HUES6 (cell line): ENCODE data around the gene FKBP1A.

ENCODE experiments used
- H3K27ac ChIP-seq: 2 replicates; pipeline ENCODE4 v1.7.0; 2013; ENCODE audit warnings: low read depth, mild to moderate bottlenecking, low read length, inconsistent platforms
- H3K27me3 ChIP-seq: 2 replicates; pipeline ENCODE4 v1.6.1; 2013; ENCODE audit warnings: low read length; ENCODE audit not compliant: control insufficient read depth, insufficient read depth
- H3K36me3 ChIP-seq: 2 replicates; pipeline ENCODE4 v1.6.1; 2013; ENCODE audit warnings: low read length; ENCODE audit not compliant: control insufficient read depth, insufficient read depth
- H3K4me1 ChIP-seq: 2 replicates; pipeline ENCODE4 v1.6.1; 2013; ENCODE audit warnings: low read length; ENCODE audit not compliant: control insufficient read depth, insufficient read depth
- H3K4me3 ChIP-seq: 2 replicates; pipeline ENCODE4 v1.5.1; 2013; ENCODE audit warnings: low read depth, low read length
- H3K9ac ChIP-seq: one replicate; pipeline ENCODE4 v1.6.1; 2013; ENCODE audit warnings: mild to moderate bottlenecking, low read length
- H3K9me3 ChIP-seq: 2 replicates; pipeline ENCODE4 v1.6.1; 2013; ENCODE audit warnings: low read depth, low read length; ENCODE audit not compliant: control insufficient read depth, insufficient read depth

Gene FKBP1A

DNA sequence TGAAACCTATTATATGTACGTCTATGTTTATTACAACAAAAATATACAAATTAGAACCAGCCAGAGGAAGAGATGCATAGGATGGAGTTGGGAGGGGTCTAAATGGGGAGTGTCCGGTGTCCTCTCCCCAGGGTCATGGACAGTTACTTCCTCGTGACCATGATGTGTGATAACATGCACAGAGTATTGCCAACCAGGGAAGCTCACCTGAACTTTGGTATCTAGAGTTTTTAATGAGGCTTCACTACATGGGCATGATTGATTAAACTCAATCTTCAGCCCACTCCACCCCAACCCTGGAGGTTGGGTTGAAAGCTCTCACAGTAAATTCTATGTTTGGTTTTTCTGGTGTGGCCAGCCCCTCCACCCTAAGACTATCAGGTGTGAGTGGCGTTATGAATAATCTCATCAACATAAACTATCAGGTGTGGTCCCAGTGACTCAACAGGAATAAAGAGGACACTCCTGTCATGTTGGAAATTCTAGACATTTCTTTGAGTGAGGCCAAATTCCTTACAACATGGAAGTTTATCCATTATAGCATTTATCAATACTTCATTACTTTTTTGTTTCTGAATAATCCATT lies 36.4 kb upstream of the FKBP1A start:
- Histone ChIP-seq H3K4me3 (no peak overlapping the region), H3K4me1 (peaks cover 22% of the 10 kb centered on the region), H3K27me3 (no peaks in the 10 kb centered on the region), H3K9me3 (peaks cover 21% of the 10 kb centered on the region), H3K9ac (no peak overlapping the region), H3K27ac (no peak overlapping the region), H3K36me3 (no peaks in the 10 kb centered on the region)

DNA sequence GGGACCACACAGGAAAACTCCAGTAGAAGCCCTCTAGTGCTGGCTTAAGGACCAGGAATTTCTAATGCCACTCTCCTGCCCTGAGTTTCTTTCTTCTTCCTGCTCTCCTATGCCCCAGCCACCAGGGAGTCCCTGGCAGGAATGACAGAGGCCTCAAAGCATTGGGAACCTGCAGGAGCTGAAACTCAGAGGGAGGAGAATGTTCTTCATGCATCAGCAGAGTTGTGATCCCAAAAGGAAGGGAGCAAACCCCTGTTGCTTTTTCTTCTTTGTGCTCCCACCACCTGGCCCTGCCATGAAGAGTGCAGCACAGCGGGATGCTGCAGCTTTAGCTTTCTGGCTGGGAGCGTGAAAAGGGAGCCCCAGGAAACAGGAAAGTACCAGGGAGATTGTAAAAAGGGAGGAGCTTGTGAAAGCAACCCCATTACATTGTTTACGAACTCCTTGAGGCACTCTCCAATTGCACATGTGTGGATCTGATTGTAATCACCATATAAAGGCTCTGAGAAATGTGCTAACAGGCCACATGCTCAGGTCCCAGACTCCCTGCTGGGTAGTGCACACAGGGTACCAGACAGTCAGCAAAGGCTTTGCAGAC lies 34.7 kb upstream of the FKBP1A start:
- H3K4me3 ChIP-seq, result no peak overlapping the region
- peaks cover 22% of the 10 kb centered on the region for H3K4me1 ChIP-seq
- H3K9me3 ChIP-seq, result peaks cover 11% of the 10 kb centered on the region; the same call in 1 of the 2 replicates
- H3K9ac ChIP-seq, result peak overlapping the region; percentile 3
- H3K27me3 ChIP-seq, result no peaks in the 10 kb centered on the region
- no peaks in the 10 kb centered on the region for H3K36me3 ChIP-seq
- H3K27ac ChIP-seq, result peak overlapping the region; percentile 66

DNA sequence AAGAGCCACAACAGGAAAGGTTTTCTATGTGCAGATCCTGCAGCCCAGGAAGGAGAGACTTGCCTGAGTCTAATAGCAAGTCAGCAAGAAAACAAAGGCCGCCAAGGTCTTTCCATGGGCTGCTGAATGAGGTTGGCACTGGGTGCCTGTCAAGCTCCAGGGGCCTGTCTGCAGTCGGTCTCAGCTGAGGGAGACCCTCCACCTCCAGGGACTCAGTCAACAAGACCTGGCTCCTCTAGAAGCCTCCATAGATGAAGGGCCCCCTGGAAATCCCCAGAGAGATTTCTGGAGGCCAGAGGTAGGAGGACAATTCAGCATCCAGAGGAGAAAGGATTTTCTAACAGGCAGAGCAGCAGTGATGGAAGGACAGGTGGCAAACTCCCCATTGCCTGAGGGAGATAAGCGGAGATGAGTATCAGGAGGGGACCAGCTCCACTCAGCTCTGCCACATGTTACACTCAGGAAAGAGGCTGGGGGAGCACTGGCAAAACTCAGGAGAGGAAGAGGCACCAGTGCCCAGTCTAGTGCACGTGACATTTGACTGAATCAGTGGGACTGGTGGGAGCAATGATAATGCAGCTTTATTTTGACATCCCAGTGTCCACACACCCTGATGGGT lies 33.5 kb upstream of the FKBP1A start:
- Histone ChIP-seq H3K4me1 (peaks cover 22% of the 10 kb centered on the region), H3K9me3 (no peaks in the 10 kb centered on the region), H3K9ac (no peak overlapping the region), H3K27ac (no peak overlapping the region), H3K27me3 (no peaks in the 10 kb centered on the region), H3K36me3 (no peaks in the 10 kb centered on the region), H3K4me3 (no peak overlapping the region)

DNA sequence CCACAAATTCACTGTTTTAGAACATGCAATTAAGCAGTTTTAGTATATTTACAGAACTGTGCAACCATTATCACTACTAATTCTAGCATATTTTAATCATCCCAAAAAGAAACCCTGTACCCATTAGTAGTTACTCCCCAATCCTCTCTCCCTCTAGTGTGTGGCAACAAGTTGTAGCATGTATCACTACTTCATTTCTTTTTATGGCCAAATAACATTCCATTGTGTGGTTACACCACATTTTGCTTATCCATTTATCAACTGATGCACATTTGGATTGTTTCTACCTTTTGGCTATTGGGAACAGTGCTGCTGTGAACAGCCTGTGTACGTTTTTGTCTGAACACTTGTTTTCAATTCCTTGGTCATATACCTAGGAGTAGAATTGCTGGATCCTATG lies 31.5 kb upstream of the FKBP1A start:
- Histone ChIP-seq H3K9ac (no peak overlapping the region), H3K9me3 (peaks cover 13% of the 10 kb centered on the region), H3K27ac (no peak overlapping the region), H3K4me3 (no peak overlapping the region), H3K4me1 (peaks cover 19% of the 10 kb centered on the region), H3K36me3 (no peaks in the 10 kb centered on the region), H3K27me3 (no peaks in the 10 kb centered on the region)

DNA sequence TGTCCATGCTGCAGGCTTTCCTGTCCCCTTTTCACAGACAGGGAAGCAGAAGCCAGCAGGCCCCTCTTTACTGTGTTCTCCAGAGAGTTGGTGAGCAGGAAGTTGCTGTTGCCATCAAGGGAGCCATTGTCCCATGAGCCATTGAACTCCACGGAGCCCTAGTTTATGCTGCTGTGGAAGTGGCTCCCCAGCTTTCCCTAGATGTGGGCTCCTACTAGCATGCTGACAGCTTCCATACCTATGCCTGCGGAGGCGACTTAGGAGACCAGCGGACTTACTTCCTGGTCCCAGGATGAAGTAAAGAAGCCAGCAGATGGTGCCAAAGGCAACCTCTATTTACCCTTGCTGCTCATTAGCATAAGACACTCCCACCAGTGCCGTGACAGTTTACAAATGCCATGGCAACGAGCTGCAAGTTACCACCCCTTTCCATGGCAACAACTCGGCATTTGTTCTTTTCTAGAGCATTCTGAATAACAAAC lies 30.8 kb upstream of the FKBP1A start:
- Histone ChIP-seq H3K27me3 (no peaks in the 10 kb centered on the region), H3K4me1 (peaks cover 19% of the 10 kb centered on the region), H3K36me3 (no peaks in the 10 kb centered on the region), H3K27ac (no peak overlapping the region), H3K9ac (no peak overlapping the region), H3K4me3 (no peak overlapping the region), H3K9me3 (peaks cover 17% of the 10 kb centered on the region)

DNA sequence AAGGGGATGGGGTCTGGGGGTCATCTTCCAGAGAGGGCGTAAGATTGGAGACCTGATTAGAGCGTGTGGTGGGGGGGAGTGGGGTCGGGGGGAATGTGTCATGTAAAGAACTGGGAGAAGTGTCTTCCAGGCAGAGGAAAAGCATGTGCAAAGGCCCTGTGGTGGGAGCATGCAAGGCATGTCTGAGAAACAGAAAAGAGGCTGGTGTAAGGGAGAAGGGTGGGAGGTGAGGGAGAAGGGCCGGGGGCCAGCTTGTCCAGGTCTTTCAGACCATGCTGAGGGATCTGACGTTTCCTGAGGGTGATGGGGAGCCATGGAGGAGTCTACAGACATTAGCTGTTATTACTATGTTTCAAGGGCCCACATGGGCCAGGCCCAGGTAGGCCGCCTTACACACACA lies 30.4 kb upstream of the FKBP1A start:
- no peaks in the 10 kb centered on the region for H3K27me3 ChIP-seq
- H3K4me1 ChIP-seq, result peaks cover 19% of the 10 kb centered on the region
- peaks cover 22% of the 10 kb centered on the region for H3K9me3 ChIP-seq
- H3K27ac ChIP-seq, result no peak overlapping the region
- no peak overlapping the region for H3K4me3 ChIP-seq
- no peak overlapping the region for H3K9ac ChIP-seq
- H3K36me3 ChIP-seq, result no peaks in the 10 kb centered on the region

DNA sequence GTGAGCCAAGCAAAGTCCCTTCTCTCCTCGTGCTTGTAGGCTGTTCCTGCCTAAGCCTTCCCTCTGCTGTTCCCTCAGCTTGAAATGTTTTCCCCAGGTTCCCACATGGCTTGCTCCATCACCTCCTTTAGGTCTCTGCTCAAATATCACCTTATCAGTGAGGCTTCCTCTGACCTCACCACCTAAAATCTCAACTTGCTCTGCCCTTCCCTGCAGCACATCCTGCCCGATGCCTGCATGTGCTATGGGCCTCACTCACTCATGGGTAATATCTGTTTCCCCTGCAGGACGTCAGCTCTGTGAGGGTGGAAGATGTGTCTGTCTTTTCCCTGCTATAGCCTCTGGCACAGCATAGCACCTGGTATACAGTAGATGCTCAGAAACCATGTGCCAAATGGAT lies 29.9 kb upstream of the FKBP1A start:
- Histone ChIP-seq H3K9ac (no peak overlapping the region), H3K4me3 (no peak overlapping the region), H3K27ac (no peak overlapping the region), H3K9me3 (peaks cover 25% of the 10 kb centered on the region), H3K4me1 (peaks cover 15% of the 10 kb centered on the region), H3K36me3 (no peaks in the 10 kb centered on the region), H3K27me3 (no peaks in the 10 kb centered on the region)

DNA sequence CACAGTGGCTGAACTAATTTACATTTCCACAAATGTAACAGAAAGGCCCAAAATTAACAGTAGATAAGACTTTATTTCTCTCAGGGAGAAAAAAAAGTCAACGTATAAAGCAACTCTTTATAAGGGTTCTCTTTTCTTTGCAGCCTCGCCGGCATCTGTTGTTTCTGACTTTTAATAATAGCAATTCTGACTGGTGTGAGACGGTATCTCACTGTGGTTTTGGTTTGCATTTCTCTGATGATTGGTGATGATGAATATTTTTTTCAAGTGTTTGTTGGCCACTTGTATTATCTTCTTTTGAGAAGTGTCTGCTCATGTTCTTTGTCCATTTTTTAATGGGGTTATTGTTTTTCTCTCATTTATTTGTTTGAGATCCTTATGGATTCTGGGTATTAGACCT lies 27.2 kb upstream of the FKBP1A start:
- H3K9me3 ChIP-seq, result peaks cover 25% of the 10 kb centered on the region
- H3K27ac ChIP-seq, result no peak overlapping the region
- no peaks in the 10 kb centered on the region for H3K27me3 ChIP-seq
- H3K4me3 ChIP-seq, result no peak overlapping the region
- H3K9ac ChIP-seq, result no peak overlapping the region
- no peaks in the 10 kb centered on the region for H3K36me3 ChIP-seq
- H3K4me1 ChIP-seq, result peaks cover 5% of the 10 kb centered on the region; the same call in 1 of the 2 replicates

DNA sequence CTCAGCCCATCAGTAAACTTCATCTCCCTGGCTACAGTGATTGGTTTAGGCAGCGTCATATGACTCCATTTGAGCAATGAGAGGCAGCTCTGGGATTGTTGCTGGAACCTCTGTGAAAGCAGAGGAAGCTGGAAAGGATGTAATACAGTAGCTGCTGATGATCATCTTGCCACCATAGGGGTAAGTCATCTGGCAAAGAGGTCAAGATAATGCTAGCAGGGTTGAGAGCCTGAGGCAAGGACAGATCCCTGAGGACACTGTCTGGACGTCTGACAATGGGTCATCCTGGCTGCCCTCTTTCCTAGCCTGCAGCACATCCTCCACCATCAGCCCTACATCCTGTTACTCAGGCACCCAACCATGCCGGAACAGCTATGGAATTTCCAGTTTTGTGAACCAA lies 25.5 kb upstream of the FKBP1A start:
- Histone ChIP-seq H3K4me1 (peaks cover 5% of the 10 kb centered on the region; the same call in 1 of the 2 replicates), H3K4me3 (no peak overlapping the region), H3K9ac (no peak overlapping the region), H3K9me3 (peaks cover 25% of the 10 kb centered on the region), H3K27me3 (no peaks in the 10 kb centered on the region), H3K36me3 (no peaks in the 10 kb centered on the region), H3K27ac (no peak overlapping the region)

DNA sequence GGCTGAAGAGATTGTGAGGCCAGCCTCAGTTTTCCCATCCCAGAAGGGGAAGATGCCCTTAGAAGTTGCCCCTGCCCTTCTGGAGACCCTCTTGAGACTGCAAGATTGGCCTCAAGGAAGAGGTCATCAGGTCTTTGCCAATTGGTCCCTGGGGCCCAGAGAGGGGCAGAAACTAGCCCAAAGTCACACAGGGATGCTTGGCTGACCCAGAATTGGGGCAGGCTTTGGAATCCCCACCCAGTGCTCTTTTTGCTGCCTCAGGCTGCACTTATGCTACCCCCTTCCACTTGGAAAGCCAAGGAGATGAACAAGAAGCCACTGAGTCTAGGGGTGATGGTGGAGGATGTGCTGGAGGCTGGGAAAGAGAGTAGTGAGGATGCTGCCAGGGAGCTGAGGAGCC lies 24.9 kb upstream of the FKBP1A start:
- Histone ChIP-seq H3K4me3 (no peak overlapping the region), H3K36me3 (no peaks in the 10 kb centered on the region), H3K4me1 (peaks cover 5% of the 10 kb centered on the region; the same call in 1 of the 2 replicates), H3K27ac (no peak overlapping the region), H3K27me3 (no peaks in the 10 kb centered on the region), H3K9me3 (peaks cover 25% of the 10 kb centered on the region), H3K9ac (no peak overlapping the region)

DNA sequence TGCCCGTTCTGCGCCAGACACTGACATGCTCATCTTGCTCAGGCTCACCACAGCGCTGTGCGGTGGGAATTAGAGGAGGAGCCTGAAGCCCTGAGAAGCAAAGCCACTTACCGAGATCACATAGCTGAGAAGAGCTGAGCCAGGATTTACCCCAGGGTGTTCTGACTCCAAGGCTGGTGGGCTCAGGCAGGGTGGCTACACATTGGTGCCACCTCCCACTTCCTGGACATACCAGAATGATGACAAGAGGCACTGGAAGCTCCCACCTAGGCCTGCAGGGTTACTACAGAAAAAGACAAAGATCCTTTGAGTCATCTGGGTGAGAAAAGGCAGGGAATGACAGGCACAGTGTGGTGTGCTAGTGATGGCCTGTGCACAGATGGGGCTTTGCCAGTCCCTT lies 24.4 kb upstream of the FKBP1A start:
- H3K9ac ChIP-seq, result no peak overlapping the region

More for the DNA sequence above, 24.4 kb upstream of the FKBP1A start:
- Histone ChIP-seq H3K4me3 (no peak overlapping the region), H3K4me1 (peaks cover 5% of the 10 kb centered on the region; the same call in 1 of the 2 replicates), H3K36me3 (no peaks in the 10 kb centered on the region), H3K27me3 (no peaks in the 10 kb centered on the region), H3K27ac (no peak overlapping the region), H3K9me3 (peaks cover 25% of the 10 kb centered on the region)
